Testis (tissue), 5 donors: ENCODE results near the gene GBA3. TPM values are rescaled to one million over a fixed set of nuclear protein-coding genes. Genes with fewer than 3 reads are reported as not detected.

Experiments used
- DNase-seq: peaks from one replicate; pipeline ENCODE4 v3.0.0-alpha.2; 2019
- H3K27ac ChIP-seq, 2 donors: fragments of 200-600 bp; sonication (generic); one replicate each; pipeline ENCODE4 v1.5.1; 2019
- H3K27me3 ChIP-seq: fragments of 200-600 bp; sonication (generic); one replicate; pipeline ENCODE4 v1.5.1; 2019
- H3K36me3 ChIP-seq: fragments of 200-600 bp; sonication (generic); one replicate; pipeline ENCODE4 v1.5.1; 2017; ENCODE audit warnings: low read depth; ENCODE audit errors: missing control alignments
- H3K4me1 ChIP-seq: fragments of 200-600 bp; sonication (generic); one replicate; pipeline ENCODE4 v1.5.1; 2019
- H3K4me3 ChIP-seq, 2 donors: fragments of 200-600 bp; sonication (generic); one replicate each; pipeline ENCODE4 v1.5.1; 2017 to 2019
- H3K9me3 ChIP-seq: fragments of 200-600 bp; sonication (generic); one replicate; pipeline ENCODE4 v1.5.1; 2017
- CTCF ChIP-seq, 3 experiments: fragments of 450-650 bp in 2 of 3; fragments of 200-600 bp in 1 of 3; sonication (generic) in 1 of 3; IDR thresholded peaks; one replicate each; pipeline ENCODE4 v1.5.1; 2016 to 2019; ENCODE audit warnings: antibody characterized with exemption in 3 of 3, mild to moderate bottlenecking in 2 of 3, moderate library complexity in 1 of 3
- POLR2A ChIP-seq: fragments of 450-650 bp; IDR thresholded peaks from one replicate; pipeline ENCODE4 v1.6.1; 2017; ENCODE audit warnings: antibody characterized with exemption, mild to moderate bottlenecking, moderate library complexity
- WGBS, 2 donors: methylation state at CpG; one replicate each; pipeline ENCODE4 v1.1.5; 2018; 5-methylcytosine and 5-hydroxymethylcytosine counted together
- intact Hi-C: fragments of 100-400 bp; cut with DNase I; formaldehyde crosslinking; loops from one replicate; pipeline ENCODE4 v1.15.1; 2023; ENCODE audit warnings: low total_unique reads
- long read RNA-seq, 2 donors: transcript quantifications; one replicate each; lab custom pipeline, GENCODE V29; 2026
- polyA plus RNA-seq: library from polyadenylated mRNA; stranded (reverse); fragments of 350-450 nt; fragmentation: Illumina TruSeq; extraction: RNeasy Lipid Tissue Mini Kit (QIAGEN cat#74804); gene quantifications from one replicate; pipeline ENCODE4 v1.2.3, GENCODE V29; 2014; ENCODE audit warnings: low read depth, low replicate concordance; ENCODE audit not compliant: insufficient read depth
- total RNA-seq, 2 donors: library from RNA; depleted of rRNA; stranded (reverse); fragments of >200 nt; gene quantifications; one replicate each; pipeline ENCODE4 v1.2.3, GENCODE V29; 2016

Gene GBA3
- 1 to 10 TPM; 4.9 to 5.1 TPM for total RNA-seq
- polyA plus RNA-seq: 3.5 TPM
- long read RNA-seq, donor 1, partial matches to known transcripts: 0 of 2 reads
- long read RNA-seq, donor 1, other reads (novel, unspliced or antisense): 0 of 2 reads
- long read RNA-seq, donor 2, partial matches to known transcripts: 0 of 1 reads
- long read RNA-seq, donor 2, other reads (novel, unspliced or antisense): 0 of 1 reads

GRCh38 chr4:22692736-22693135 lies at the start of gene GBA3:
GBA3 (plus strand) TSS chr4:22692937.
- WGBS, 2 donors: 53 to 78% methylated on average over 1 of the region's 1 CpG
- no peak within 1 kb of the TSS for H3K27ac ChIP-seq
- TF ChIP-seq CTCF (IDR thresholded peaks at IDR 0.05) (no peak), POLR2A (no peak)
- no peaks in the 10 kb centered on the region for H3K9me3 ChIP-seq
- no peaks in the 10 kb centered on the region for H3K27me3 ChIP-seq
- intact Hi-C loops: no loop called here
- no peak for DNase-seq
- no peaks in the 10 kb centered on the region for H3K36me3 ChIP-seq
- no peak within 1 kb of the TSS for H3K4me3 ChIP-seq
- H3K4me1 ChIP-seq: no peaks in the 10 kb centered on the region

- no peaks in the 10 kb centered on the region for H3K27me3 ChIP-seq
- 92 to 93% methylated on average over 4 of the region's 4 CpGs for WGBS, 2 donors
- no peaks in the 10 kb centered on the region for H3K9me3 ChIP-seq
- H3K4me1 ChIP-seq: no peaks in the 10 kb centered on the region
- no peak overlapping the region for H3K27ac ChIP-seq
- no peak for DNase-seq
- intact Hi-C loops: no loop called here
- H3K36me3 ChIP-seq: no peaks in the 10 kb centered on the region
- H3K4me3 ChIP-seq: no peak overlapping the region
- TF ChIP-seq POLR2A (no peak), CTCF (IDR thresholded peaks at IDR 0.05) (no peak)
Observed at GRCh38 chr4:22643952-22644351, 48.8 kb upstream of the GBA3 start.

GRCh38 chr4:22645481-22646182 lies 47.1 kb upstream of the GBA3 start:
- intact Hi-C loops: no loop called here

GRCh38 chr4:22648996-22649395 lies 43.7 kb upstream of the GBA3 start:
- intact Hi-C loops: no loop called here
- Histone ChIP-seq H3K36me3 (no peaks in the 10 kb centered on the region), H3K4me1 (no peaks in the 10 kb centered on the region), H3K9me3 (no peaks in the 10 kb centered on the region), H3K27ac (no peak overlapping the region), H3K4me3 (no peak overlapping the region), H3K27me3 (no peaks in the 10 kb centered on the region)
- 89 to 90% methylated on average over 8 of the region's 8 CpGs for WGBS, 2 donors
- TF ChIP-seq POLR2A (no peak), CTCF (IDR thresholded peaks at IDR 0.05) (no peak)
- no peak for DNase-seq

More at GRCh38 chr4:22645481-22646182, 47.1 kb upstream of the GBA3 start:
- no peak overlapping the region for H3K27ac ChIP-seq
- 65 to 69% methylated on average over 1 of the region's 1 CpG for WGBS, 2 donors
- no peak overlapping the region for H3K4me3 ChIP-seq
- no peaks in the 10 kb centered on the region for H3K4me1 ChIP-seq
- no peaks in the 10 kb centered on the region for H3K9me3 ChIP-seq
- TF ChIP-seq POLR2A (no peak), CTCF (IDR thresholded peaks at IDR 0.05) (no peak)
- H3K36me3 ChIP-seq: no peaks in the 10 kb centered on the region
- H3K27me3 ChIP-seq: no peaks in the 10 kb centered on the region
- no peak for DNase-seq

GRCh38 chr4:22650771-22651170 lies 42.0 kb upstream of the GBA3 start:
- no peak for TF ChIP-seq CTCF (IDR thresholded peaks at IDR 0.05)
- no peak for TF ChIP-seq POLR2A
- Histone ChIP-seq H3K4me3 (no peak overlapping the region), H3K27ac (no peak overlapping the region), H3K27me3 (no peaks in the 10 kb centered on the region), H3K9me3 (no peaks in the 10 kb centered on the region), H3K4me1 (no peaks in the 10 kb centered on the region), H3K36me3 (no peaks in the 10 kb centered on the region)
- intact Hi-C loops: no loop called here
- DNase-seq: no peak
